ENCODE results near the gene IGF2.

The IGF2 gene

GRCh38 chr11:2169626-2170570 is 30.7 kb upstream of the IGF2 start:
- no peak for DNase-seq (ENCODE audit: low read depth)

DNA sequence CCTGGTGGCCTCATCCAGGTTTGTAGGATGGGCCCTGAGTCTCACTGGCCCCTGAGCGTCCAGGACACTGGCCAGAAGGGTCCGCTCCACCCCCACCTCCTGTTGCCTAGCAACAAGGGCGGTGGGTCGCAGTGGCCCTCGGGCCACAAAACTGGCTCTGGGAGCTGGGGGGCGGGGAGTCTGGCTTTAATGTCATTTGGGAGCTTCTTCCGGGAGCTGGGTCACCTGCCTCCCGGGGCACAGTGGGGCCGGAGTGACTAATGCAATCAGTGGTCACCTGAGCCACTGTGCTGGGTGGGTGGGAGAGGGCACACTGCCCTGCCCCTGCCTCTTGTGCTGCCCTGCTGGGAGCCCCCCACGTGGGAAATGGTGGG is 29.8 kb upstream of the IGF2 start:
- no peak for DNase-seq (ENCODE audit: low read depth)

- DNase-seq (ENCODE audit: low read depth), result no peak
Measured at GRCh38 chr11:2168286-2169004, 29.3 kb upstream of the IGF2 start.

DNA sequence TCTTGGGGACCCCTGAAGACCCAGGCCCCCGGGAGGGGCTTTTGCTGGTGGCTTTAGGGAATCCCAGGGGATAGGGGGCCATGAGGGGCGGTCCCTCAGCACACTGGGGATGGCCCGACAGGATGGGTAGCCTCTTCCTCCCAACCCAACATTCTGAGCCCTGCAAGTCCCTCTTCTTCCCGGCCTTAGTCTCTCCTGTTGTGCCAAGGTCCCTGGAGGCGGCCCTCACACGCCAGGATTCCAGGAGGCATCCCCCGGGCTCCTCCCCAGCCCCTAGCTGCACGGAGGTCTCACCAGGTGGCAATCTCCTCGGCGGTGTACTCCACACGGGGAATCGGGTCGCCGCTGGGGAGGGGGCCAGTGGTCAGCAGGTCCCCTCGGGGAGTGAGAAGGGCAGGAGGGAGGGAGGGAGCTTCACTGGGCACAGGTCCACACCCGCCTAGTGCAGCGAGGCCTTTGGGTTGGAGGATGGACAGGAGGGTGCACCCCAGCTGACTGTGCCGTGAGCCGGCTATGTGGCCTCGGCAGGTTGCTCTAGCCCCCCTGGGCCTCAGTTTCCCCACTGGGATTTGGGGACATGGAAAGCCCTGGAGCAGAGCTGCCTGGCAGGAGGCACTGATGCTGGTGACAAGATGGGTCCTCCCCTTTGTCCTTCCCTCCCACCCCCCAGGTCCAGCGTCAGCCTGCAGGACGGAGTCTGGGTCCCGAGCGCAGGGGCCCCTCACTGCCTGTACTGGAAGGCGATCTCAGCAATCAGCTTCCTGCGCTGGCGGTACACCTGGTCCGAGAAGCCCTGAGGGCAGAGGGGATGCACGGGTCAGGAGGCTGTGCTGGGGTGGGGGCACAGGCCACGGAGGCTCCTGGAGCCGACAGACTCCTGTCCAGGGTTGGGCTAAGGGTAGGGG is 28.2 kb upstream of the IGF2 start:
- no peak for DNase-seq (ENCODE audit: low read depth)

- DNase-seq (ENCODE audit: low read depth), result no peak
Measured at GRCh38 chr11:2166091-2166851, 27.1 kb upstream of the IGF2 start.

DNA sequence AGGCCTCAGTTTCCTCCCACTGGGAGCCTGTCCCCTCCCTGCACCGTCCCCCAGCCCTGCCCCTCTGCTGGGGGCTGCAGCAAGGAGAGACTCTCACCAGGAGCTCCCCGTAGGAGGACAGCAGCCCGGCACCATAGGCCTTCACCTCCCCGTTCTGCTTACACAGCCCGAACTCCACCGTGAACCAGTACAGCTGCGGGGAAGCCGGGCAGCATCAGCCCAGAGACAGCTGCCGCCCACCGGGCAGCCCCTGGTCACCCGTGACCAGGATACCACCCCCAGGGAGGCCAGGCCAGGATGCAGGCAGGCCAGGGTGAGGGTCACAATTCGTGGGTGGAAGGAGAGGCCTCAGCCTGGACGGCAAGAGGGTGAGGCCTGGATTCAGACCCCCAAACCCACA is 26.4 kb upstream of the IGF2 start:
- no peak for DNase-seq (ENCODE audit: low read depth)

GRCh38 chr11:2164861-2165555 is 25.8 kb upstream of the IGF2 start:
- no peak for DNase-seq (ENCODE audit: low read depth)

- no peak for DNase-seq (ENCODE audit: low read depth)
Measured at GRCh38 chr11:2164081-2164480, 24.9 kb upstream of the IGF2 start.

DNA sequence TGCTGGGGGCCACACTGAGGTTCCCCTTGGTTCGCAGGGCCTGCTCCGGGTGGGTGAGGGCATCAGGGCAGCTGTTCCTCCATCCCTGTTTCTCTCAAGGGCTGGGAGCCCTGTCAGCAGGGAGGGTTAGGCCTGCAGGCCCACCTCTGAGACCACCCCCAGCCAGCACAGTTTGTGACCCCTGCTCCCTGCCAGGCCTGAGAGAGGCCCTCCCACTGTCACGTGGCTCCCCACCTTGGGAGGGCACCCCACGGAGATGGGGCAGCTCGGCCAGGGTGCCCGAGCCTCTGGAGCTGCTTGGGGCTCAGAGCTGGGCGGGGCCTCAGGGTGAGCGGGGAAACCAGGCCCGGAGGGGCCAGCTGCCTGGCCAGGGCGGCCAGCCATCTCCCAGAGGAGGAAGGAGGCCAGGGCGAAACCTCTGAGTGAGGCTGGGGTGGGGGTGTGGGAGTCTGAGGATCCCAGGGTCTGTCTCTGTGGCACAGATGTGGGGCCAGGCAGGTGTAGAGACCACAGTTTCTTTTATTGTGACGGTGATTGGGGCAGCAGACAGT is 24.3 kb upstream of the IGF2 start:
- no peak for DNase-seq (ENCODE audit: low read depth)

- no peak for DNase-seq (ENCODE audit: low read depth)
Measured at GRCh38 chr11:2160736-2161259, 21.6 kb upstream of the IGF2 start, which contains the start of gene INS. TSS of gene INS (minus strand) at chr11:2161209. CDS start at chr11:2160971, 238 bp downstream.

GRCh38 chr11:2159536-2160413 is 20.6 kb upstream of the IGF2 start:
- no peak for DNase-seq (ENCODE audit: low read depth)

DNA sequence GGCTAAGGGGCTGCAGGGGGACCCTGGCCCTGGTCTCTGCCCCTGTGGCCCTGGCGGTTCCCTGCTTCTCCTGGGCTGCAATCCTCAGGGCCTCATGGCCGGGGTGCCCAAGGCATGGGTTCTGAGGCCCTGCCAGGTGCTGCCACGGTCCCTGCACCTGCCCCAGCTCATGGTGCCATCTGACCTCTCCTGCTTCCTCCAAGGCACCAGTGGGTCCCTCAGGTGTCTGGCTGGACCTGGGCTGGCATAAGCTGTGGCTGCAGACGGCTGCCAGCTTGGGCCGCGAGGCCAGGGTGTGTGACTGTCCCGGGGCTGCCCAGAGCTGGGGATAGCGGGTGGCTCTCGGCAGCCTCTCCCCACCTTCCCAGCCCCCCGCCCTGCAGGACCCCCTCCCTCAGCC is 19.8 kb upstream of the IGF2 start:
- no peak for DNase-seq (ENCODE audit: low read depth)

- DNase-seq (ENCODE audit: low read depth), result no peak
Measured at GRCh38 chr11:2158296-2158737, 19.1 kb upstream of the IGF2 start.

DNA sequence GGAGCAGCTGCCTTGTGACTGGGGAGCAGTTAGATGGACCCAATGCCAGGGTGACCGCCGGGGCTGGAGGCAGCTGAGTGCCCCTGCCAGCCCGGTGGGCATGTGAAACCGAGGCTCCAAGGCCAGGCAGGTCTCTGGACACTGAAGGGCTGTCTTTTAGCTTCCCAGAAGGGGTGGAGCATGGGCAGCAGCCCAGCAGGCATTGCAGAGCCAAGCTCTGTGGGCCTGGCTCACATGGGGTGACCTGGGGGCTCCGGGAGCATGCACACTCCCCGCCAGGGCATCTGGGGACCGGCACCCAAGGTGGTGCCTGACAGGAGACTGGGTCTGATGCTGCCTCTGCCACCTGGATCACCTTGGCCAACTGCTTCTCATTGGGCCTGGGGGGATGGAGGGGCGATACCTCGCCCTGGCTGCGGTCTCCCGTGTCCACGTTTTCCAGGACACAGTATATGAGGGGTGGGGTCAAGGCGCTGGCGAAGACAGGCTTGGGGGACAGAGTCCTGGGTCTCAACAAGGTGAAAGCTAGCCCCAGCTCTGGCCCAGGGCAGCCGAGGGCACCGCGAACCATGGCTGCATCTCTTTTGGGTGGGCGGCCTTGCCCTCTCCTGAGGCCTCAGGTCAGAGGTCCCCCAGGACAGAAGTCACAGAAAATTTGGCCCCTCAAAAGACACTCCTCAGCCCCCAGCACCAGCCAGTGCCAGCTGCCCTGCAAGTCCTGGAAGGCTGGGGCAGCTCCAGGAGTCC is 18.3 kb upstream of the IGF2 start:
- no peak for DNase-seq (ENCODE audit: low read depth)

- DNase-seq (ENCODE audit: low read depth), result peak; percentile 29
Measured at GRCh38 chr11:2156416-2157182, 17.4 kb upstream of the IGF2 start.

DNA sequence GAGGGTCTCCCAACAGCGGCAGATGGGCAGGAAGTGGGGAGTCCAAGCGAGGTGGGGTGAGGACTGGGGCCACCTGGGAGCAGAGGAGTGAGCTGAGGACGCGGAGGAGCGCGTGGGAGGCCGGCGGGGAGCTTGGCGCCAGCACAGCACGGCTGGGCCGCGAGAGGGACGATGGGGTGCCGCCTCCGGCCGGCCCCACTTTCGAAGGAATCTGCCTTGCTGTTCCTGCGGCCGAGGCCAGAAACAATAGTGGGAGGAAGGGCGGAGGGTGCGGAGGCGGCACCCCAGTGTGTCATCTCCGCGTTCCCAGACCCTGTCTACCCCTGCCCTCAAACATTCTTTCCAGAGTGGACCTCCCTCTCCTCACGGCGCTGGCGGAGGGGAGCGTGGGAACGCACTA is 16.3 kb upstream of the IGF2 start:
- no peak for DNase-seq (ENCODE audit: low read depth)

DNA sequence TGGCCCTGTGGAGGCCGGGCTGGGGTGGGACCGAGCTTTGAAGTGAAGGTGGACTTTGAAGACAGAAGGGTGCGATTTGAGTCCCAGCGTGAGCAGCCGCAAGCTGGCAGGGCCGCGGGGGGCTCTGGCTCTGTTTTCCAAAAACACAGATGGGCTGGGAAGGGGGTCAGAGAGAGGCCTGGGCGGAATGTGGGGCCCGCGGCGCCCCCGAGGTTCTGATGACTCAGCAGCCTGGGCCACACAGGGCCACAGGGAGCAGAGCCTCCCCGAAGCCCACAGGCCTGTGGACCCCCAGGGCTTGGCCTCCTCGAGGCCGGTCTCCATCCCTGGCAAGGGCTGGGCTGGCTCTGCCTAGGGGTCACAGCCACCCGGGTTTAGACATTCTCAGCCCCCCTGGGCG is 15.7 kb upstream of the IGF2 start:
- DNase-seq (ENCODE audit: low read depth), result no peak

GRCh38 chr11:2154195-2154585 is 15.0 kb upstream of the IGF2 start:
- DNase-seq (ENCODE audit: low read depth), result no peak
